ENCODE data around the gene ERICH4.

The ERICH4 gene

GRCh38 chr19:41439441-41440222, 3.3 kb upstream of the ERICH4 start, which contains the start of gene DMAC2:
Gene DMAC2, minus strand, starts transcription at chr19:41439912. Its CDS starts 13 bp downstream, at chr19:41439899.
- peak within 1 kb of the TSS; percentile 84 for H3K27ac ChIP-seq
- TF ChIP-seq ZFX (IDR thresholded peaks at IDR 0.05; ENCODE audit: borderline replicate concordance) (no peak), CTCF (IDR thresholded peaks at IDR 0.05) (peak; percentile 76)

- TF ChIP-seq CTCF (IDR thresholded peaks at IDR 0.05): no peak
- TF ChIP-seq ZFX (IDR thresholded peaks at IDR 0.05; ENCODE audit: borderline replicate concordance): no peak
- no peak overlapping the region for H3K27ac ChIP-seq
Observed at GRCh38 chr19:41441321-41441945, 1.5 kb upstream of the ERICH4 start.

- TF ChIP-seq ZFX (IDR thresholded peaks at IDR 0.05; ENCODE audit: borderline replicate concordance) (no peak), CTCF (IDR thresholded peaks at IDR 0.05) (no peak)
- H3K27ac ChIP-seq: no peak overlapping the region
Observed at GRCh38 chr19:41443813-41444455, 978 bp downstream of the ERICH4 start.

GRCh38 chr19:41445575-41445974, 2.6 kb downstream of the ERICH4 start:
- TF ChIP-seq CTCF (IDR thresholded peaks at IDR 0.05) (no peak), ZFX (IDR thresholded peaks at IDR 0.05; ENCODE audit: borderline replicate concordance) (no peak)
- H3K27ac ChIP-seq: no peak overlapping the region

- TF ChIP-seq ZFX (IDR thresholded peaks at IDR 0.05; ENCODE audit: borderline replicate concordance) (no peak), CTCF (IDR thresholded peaks at IDR 0.05) (no peak)
- H3K27ac ChIP-seq: no peak overlapping the region
Observed at GRCh38 chr19:41447732-41448332, 4.9 kb downstream of the ERICH4 start.

GRCh38 chr19:41449079-41449864, 6.3 kb downstream of the ERICH4 start:
- TF ChIP-seq ZFX (IDR thresholded peaks at IDR 0.05; ENCODE audit: borderline replicate concordance): no peak
- TF ChIP-seq CTCF (IDR thresholded peaks at IDR 0.05): peak; percentile 98
- H3K27ac ChIP-seq: no peak overlapping the region

Data from 22Rv1 (cell line).